H9 (cell line): ENCODE results near the gene MYMX. TPM values are rescaled to one million over a fixed set of nuclear protein-coding genes. Genes with fewer than 3 reads are reported as not detected.

ENCODE experiments used
- DNase-seq: peaks from one replicate; pipeline ENCODE4 v3.0.0-alpha.2; 2017
- H2AFZ ChIP-seq: one replicate; pipeline ENCODE4 v1.6.1; 2013; ENCODE audit warnings: mild to moderate bottlenecking, low read length, control low read depth, moderate library complexity
- H2AK5ac ChIP-seq: 2 replicates; pipeline ENCODE4 v1.6.1; 2013; ENCODE audit warnings: low read length, control low read depth, mixed read lengths; ENCODE audit not compliant: insufficient read length
- H2BK120ac ChIP-seq: one replicate; pipeline ENCODE4 v1.6.1; 2013; ENCODE audit warnings: low read depth, mild to moderate bottlenecking, low read length, control low read depth, inconsistent platforms; ENCODE audit not compliant: poor library complexity, severe bottlenecking
- H2BK12ac ChIP-seq: 2 replicates; pipeline ENCODE4 v1.6.1; 2013; ENCODE audit warnings: low read length, control low read depth, mixed read lengths, low read depth; ENCODE audit not compliant: insufficient read length
- H2BK15ac ChIP-seq: 2 replicates; pipeline ENCODE4 v1.6.1; 2013; ENCODE audit warnings: low read depth, low read length, control low read depth
- H2BK20ac ChIP-seq: one replicate; pipeline ENCODE4 v1.6.1; 2013; ENCODE audit warnings: low read depth, mild to moderate bottlenecking, low read length, control low read depth, inconsistent platforms; ENCODE audit not compliant: poor library complexity, severe bottlenecking
- H2BK5ac ChIP-seq: 2 replicates; pipeline ENCODE4 v1.6.1; 2013; ENCODE audit warnings: low read length, control low read depth, mixed read lengths; ENCODE audit not compliant: insufficient read length
- H3K14ac ChIP-seq: 2 replicates; pipeline ENCODE4 v1.6.1; 2013; ENCODE audit warnings: low read length, control low read depth; ENCODE audit not compliant: insufficient read depth
- H3K18ac ChIP-seq: 2 replicates; pipeline ENCODE4 v1.6.1; 2013; ENCODE audit warnings: low read depth, mild to moderate bottlenecking, mixed read lengths, low read length, control low read depth; ENCODE audit not compliant: insufficient read length
- H3K23ac ChIP-seq: 2 replicates; pipeline ENCODE4 v1.6.1; 2013; ENCODE audit warnings: low read length, control low read depth, mixed read lengths, low read depth; ENCODE audit not compliant: insufficient read length
- H3K23me2 ChIP-seq: 2 replicates; pipeline ENCODE4 v1.6.1; 2013; ENCODE audit warnings: low read depth, mild to moderate bottlenecking, mixed read lengths, low read length, control low read depth; ENCODE audit not compliant: insufficient read length, poor library complexity, severe bottlenecking
- H3K27ac ChIP-seq: 2 replicates; pipeline ENCODE4 v1.5.1; 2013; ENCODE audit warnings: low read length, control low read depth, mixed read lengths, low read depth; ENCODE audit not compliant: insufficient read length
- H3K27me3 ChIP-seq: 2 replicates; pipeline ENCODE4 v1.6.1; 2013; ENCODE audit warnings: low read length, control low read depth, inconsistent platforms; ENCODE audit not compliant: insufficient read depth
- H3K4ac ChIP-seq: 2 replicates; pipeline ENCODE4 v1.6.1; 2013; ENCODE audit warnings: low read depth, mild to moderate bottlenecking, control low read depth, inconsistent platforms, low read length, moderate library complexity
- H3K4me1 ChIP-seq: 2 replicates; pipeline ENCODE4 v1.6.1; 2013; ENCODE audit warnings: low read length, control low read depth, inconsistent platforms; ENCODE audit not compliant: insufficient read depth
- H3K4me2 ChIP-seq: 2 replicates; pipeline ENCODE4 v1.6.1; 2013; ENCODE audit warnings: low read length, control low read depth, mixed read lengths; ENCODE audit not compliant: insufficient read length, insufficient read depth
- H3K56ac ChIP-seq: 2 replicates; pipeline ENCODE4 v1.6.1; 2013; ENCODE audit warnings: low read depth, mild to moderate bottlenecking, mixed read lengths, low read length, control low read depth; ENCODE audit not compliant: insufficient read length
- H3K79me1 ChIP-seq: 2 replicates; pipeline ENCODE4 v1.6.1; 2013; ENCODE audit warnings: low read depth, mild to moderate bottlenecking, moderate library complexity, low read length, control low read depth, inconsistent platforms; ENCODE audit not compliant: insufficient read depth, poor library complexity, severe bottlenecking
- H3K79me2 ChIP-seq: 2 replicates; pipeline ENCODE4 v1.6.1; 2013; ENCODE audit warnings: low read length, control low read depth, inconsistent platforms; ENCODE audit not compliant: insufficient read depth
- H3K9ac ChIP-seq: 2 replicates; pipeline ENCODE4 v1.6.1; 2013; ENCODE audit warnings: low read length, control low read depth, mixed read lengths; ENCODE audit not compliant: insufficient read length; ENCODE audit errors: extremely low read depth
- H3K9me3 ChIP-seq: one replicate; pipeline ENCODE4 v1.6.1; 2013; ENCODE audit warnings: low read depth, low read length, inconsistent platforms; ENCODE audit not compliant: control insufficient read depth
- H3T11ph ChIP-seq: one replicate; pipeline ENCODE4 v1.6.1; 2013; ENCODE audit warnings: mild to moderate bottlenecking, low read length, control low read depth, inconsistent platforms
- H4K20me1 ChIP-seq: one replicate; pipeline ENCODE4 v1.6.1; 2013; ENCODE audit not compliant: control insufficient read depth, insufficient read length, insufficient read depth
- H4K5ac ChIP-seq: 2 replicates; pipeline ENCODE4 v1.6.1; 2013; ENCODE audit warnings: low read depth, mild to moderate bottlenecking, mixed read lengths, low read length, control low read depth; ENCODE audit not compliant: insufficient read length
- H4K8ac ChIP-seq: replicated peaks from 2 replicates; pipeline ENCODE4 v1.6.1; 2013; ENCODE audit warnings: low read length, control low read depth, mixed read lengths, low read depth; ENCODE audit not compliant: insufficient read length
- H4K91ac ChIP-seq: 2 replicates; pipeline ENCODE4 v1.6.1; 2013; ENCODE audit warnings: low read depth, mild to moderate bottlenecking, moderate library complexity, mixed read lengths, low read length, control low read depth; ENCODE audit not compliant: insufficient read length
- H3K27ac Mint-ChIP-seq, 3 experiments: 2 replicates in 2 of 3; 3 replicates in 1 of 3; pipeline ENCODE4 v1.8.0; 2020 to 2021; ENCODE audit warnings: mixed read lengths in 3 of 3, mild to moderate bottlenecking in 1 of 3, moderate library complexity in 1 of 3
- H3K27me3 Mint-ChIP-seq: 2 replicates; pipeline ENCODE4 v1.8.0; 2021; ENCODE audit warnings: low read depth, mild to moderate bottlenecking, moderate library complexity, mixed read lengths
- H3K36me3 Mint-ChIP-seq, 3 experiments: 2 replicates in 2 of 3; 3 replicates in 1 of 3; pipeline ENCODE4 v1.8.0; 2020 to 2021; ENCODE audit warnings: low read depth in 3 of 3, mixed read lengths in 3 of 3; ENCODE audit not compliant: insufficient read depth in 1 of 3
- H3K4me1 Mint-ChIP-seq, 2 experiments: 2 replicates each; pipeline ENCODE4 v1.8.0; 2020; ENCODE audit warnings: mixed read lengths in 2 of 2
- H3K4me3 Mint-ChIP-seq, 2 experiments: 2 replicates in 1 of 2; 3 replicates in 1 of 2; pipeline ENCODE4 v1.8.0; 2020 to 2021; ENCODE audit warnings: mild to moderate bottlenecking in 2 of 2, mixed read lengths in 2 of 2, moderate library complexity in 1 of 2
- H3K9me3 Mint-ChIP-seq, 2 experiments: 2 replicates in 1 of 2; 3 replicates in 1 of 2; pipeline ENCODE4 v1.8.0; 2020; ENCODE audit warnings: mild to moderate bottlenecking in 2 of 2, mixed read lengths in 2 of 2, moderate library complexity in 1 of 2
- WGBS: extraction: QIAGEN DNeasy Blood & Tissue Kit; methylation state at CpG from one replicate; pipeline ENCODE4 v1.1.7; 2013; ENCODE audit warnings: missing lambda C conversion rate, low lambda C conversion rate, mixed read lengths; ENCODE audit not compliant: insufficient read length; ENCODE audit errors: extremely low coverage; 5-methylcytosine and 5-hydroxymethylcytosine counted together
- total RNA-seq: library from RNA; stranded (reverse); gene quantifications from 2 replicates; pipeline ENCODE4 v1.2.1, GENCODE V29; 2021
- TF ChIP-seq, protein P1 (sequence below): fragments of 200-600 bp; sonication (generic); conservative IDR thresholded peaks from 3 replicates; pipeline ENCODE4 v1.8.0; 2021; ENCODE audit warnings: antibody characterized with exemption, mild to moderate bottlenecking

MYMX gene
- total RNA-seq, 1 experiment from 2014 or later = 1.1 TPM

DNA sequence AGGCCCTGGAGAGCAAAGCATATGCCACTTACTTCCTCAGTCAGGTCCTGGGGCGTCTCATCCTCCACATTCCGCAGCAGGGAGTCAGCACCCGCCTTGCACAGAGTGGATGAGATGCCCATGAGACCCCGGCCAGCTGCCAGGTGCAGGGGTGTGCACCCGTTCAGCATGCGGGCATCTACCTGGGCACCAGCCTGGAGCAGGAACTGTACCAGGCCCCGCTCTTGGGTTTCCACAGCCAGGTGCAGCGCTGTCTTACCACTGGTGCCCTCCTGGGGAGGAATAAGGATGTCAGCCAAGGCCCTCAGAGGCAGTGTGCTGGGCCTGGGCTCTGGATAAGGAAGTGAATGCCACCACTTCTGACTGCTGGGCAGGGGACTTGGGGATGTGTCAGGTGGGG lies 43.3 kb downstream of the MYMX start:
- Histone ChIP-seq H3K27me3 (no peaks in the 10 kb centered on the region), H3K27ac (no peak overlapping the region), H3K9me3 (no peaks in the 10 kb centered on the region), H3K23ac (no peak overlapping the region), H2BK20ac (no peak overlapping the region), H2AK5ac (no peak overlapping the region), H4K8ac (no peak overlapping the region), H3K79me1 (no peaks in the 10 kb centered on the region), H3K9ac (no peak overlapping the region), H2BK120ac (no peak overlapping the region), H3K4me1 (no peaks in the 10 kb centered on the region; the same call in 1 of the 2 replicates), H2AFZ (no peak overlapping the region), H3K18ac (no peak overlapping the region), H2BK5ac (no peak overlapping the region), H3K14ac (no peak overlapping the region), H3K23me2 (peaks cover 18% of the 10 kb centered on the region), H3K79me2 (no peaks in the 10 kb centered on the region), H4K91ac (no peak overlapping the region), H3K56ac (no peak overlapping the region), H3K4ac (no peak overlapping the region), H2BK15ac (no peak overlapping the region), H2BK12ac (no peak overlapping the region), H3K4me2 (no peak overlapping the region), H3T11ph (no peak overlapping the region), H4K5ac (no peak overlapping the region), H4K20me1 (no peaks in the 10 kb centered on the region)
- WGBS = no CpG with 5 or more reads among the region's 8 CpGs
- peaks cover 0 to 30% (median 16%) of the 10 kb centered on the region in 3 experiments; a peak in 6 of 7 replicates for H3K36me3 Mint-ChIP-seq
- H3K27me3 Mint-ChIP-seq = peaks cover 15% of the 10 kb centered on the region
- peaks cover 50% of the 10 kb centered on the region in 2 experiments for H3K4me1 Mint-ChIP-seq
- H3K9me3 Mint-ChIP-seq = no peaks in the 10 kb centered on the region
- no peak overlapping the region for H3K4me3 Mint-ChIP-seq
- TF ChIP-seq, protein P1, sequence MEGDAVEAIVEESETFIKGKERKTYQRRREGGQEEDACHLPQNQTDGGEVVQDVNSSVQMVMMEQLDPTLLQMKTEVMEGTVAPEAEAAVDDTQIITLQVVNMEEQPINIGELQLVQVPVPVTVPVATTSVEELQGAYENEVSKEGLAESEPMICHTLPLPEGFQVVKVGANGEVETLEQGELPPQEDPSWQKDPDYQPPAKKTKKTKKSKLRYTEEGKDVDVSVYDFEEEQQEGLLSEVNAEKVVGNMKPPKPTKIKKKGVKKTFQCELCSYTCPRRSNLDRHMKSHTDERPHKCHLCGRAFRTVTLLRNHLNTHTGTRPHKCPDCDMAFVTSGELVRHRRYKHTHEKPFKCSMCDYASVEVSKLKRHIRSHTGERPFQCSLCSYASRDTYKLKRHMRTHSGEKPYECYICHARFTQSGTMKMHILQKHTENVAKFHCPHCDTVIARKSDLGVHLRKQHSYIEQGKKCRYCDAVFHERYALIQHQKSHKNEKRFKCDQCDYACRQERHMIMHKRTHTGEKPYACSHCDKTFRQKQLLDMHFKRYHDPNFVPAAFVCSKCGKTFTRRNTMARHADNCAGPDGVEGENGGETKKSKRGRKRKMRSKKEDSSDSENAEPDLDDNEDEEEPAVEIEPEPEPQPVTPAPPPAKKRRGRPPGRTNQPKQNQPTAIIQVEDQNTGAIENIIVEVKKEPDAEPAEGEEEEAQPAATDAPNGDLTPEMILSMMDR = no peak
- H3K27ac Mint-ChIP-seq = no peak overlapping the region
- DNase-seq = no peak
